NCI-H1092 treated with DMSO at 0.1 percent for 48 hours (cell line): ENCODE results near the gene HADHA.
A peak's percentile ranks its signal among the peaks of the same experiment; 100 is the strongest.

Experiments
- DNase-seq: peaks from one replicate; lab custom pipeline; 2025; lab: John Stamatoyannopoulos, UW

The HADHA gene

GRCh38 chr2:26245231-26245732 lies 850 bp upstream of the HADHA start:
- DNase-seq = no peak

GRCh38 chr2:26243470-26244308 lies 743 bp downstream of the HADHA start:
- peak; percentile 17 for DNase-seq

GRCh38 chr2:26241928-26242436 lies 2.5 kb downstream of the HADHA start:
- DNase-seq = no peak

- no peak for DNase-seq
Measured at GRCh38 chr2:26238311-26238958, 6.0 kb downstream of the HADHA start.

GRCh38 chr2:26237868-26238267 lies 6.6 kb downstream of the HADHA start:
- DNase-seq = no peak

- DNase-seq = no peak
Measured at GRCh38 chr2:26235089-26235488, 9.3 kb downstream of the HADHA start.

- DNase-seq = no peak
Measured at GRCh38 chr2:26230806-26231205, 13.6 kb downstream of the HADHA start.

- DNase-seq = no peak
Measured at GRCh38 chr2:26229595-26229994, 14.8 kb downstream of the HADHA start.

GRCh38 chr2:26224095-26224494 lies 20.3 kb downstream of the HADHA start:
- DNase-seq = no peak

GRCh38 chr2:26223018-26223417 lies 21.4 kb downstream of the HADHA start:
- no peak for DNase-seq

- DNase-seq = no peak
Measured at GRCh38 chr2:26217720-26218119, 26.7 kb downstream of the HADHA start.

GRCh38 chr2:26216587-26216986 lies 27.8 kb downstream of the HADHA start:
- DNase-seq = no peak

- no peak for DNase-seq
Measured at GRCh38 chr2:26215833-26216232, 28.6 kb downstream of the HADHA start.

GRCh38 chr2:26214759-26215158 lies 29.7 kb downstream of the HADHA start:
- DNase-seq = no peak

GRCh38 chr2:26212011-26212410 lies 32.4 kb downstream of the HADHA start:
- DNase-seq = no peak

- DNase-seq = no peak
Measured at GRCh38 chr2:26203906-26204305, 40.5 kb downstream of the HADHA start.

- DNase-seq = no peak
Measured at GRCh38 chr2:26202981-26203490, 41.4 kb downstream of the HADHA start.

- DNase-seq = no peak
Measured at GRCh38 chr2:26197516-26197915, 46.9 kb downstream of the HADHA start.

- DNase-seq = no peak
Measured at GRCh38 chr2:26196683-26197418, 47.6 kb downstream of the HADHA start.

GRCh38 chr2:26195040-26195984 lies 49.1 kb downstream of the HADHA start:
- no peak for DNase-seq
